K562 (cell line): ENCODE results near the gene IREB2. TPM values are rescaled to one million over a fixed set of nuclear protein-coding genes. Genes with fewer than 3 reads are reported as not detected.
A peak's percentile ranks its signal among the peaks of the same experiment; 100 is the strongest.

ENCODE experiments used
- ATAC-seq: fragments of 200-7000 bp; cut with Tn5 transposase; 3 replicates; pipeline ENCODE4 v1.9.1; 2020; ENCODE audit warnings: moderate library complexity
- BruUV-seq: library from RNA; stranded (reverse); fragments of 400-500 nt; replicated peaks from 2 replicates; lab custom pipeline; 2021; lab: Mats Ljungman, UMichigan
- CTCF ChIA-PET: fragments of 300-600 bp; formaldehyde crosslinking; extraction: SDS; loops from one replicate; lab custom pipeline; 2021; ENCODE audit warnings: low intra/inter-chr PET ratio; lab: Yijun Ruan, JAX
- POLR2A ChIA-PET: fragments of 300-600, 350-650 bp; sonication (Branson Sonifier 250); formaldehyde crosslinking; extraction: SDS; loops from one replicate; lab custom pipeline; 2021; ENCODE audit warnings: antibody characterized with exemption, inconsistent platforms; lab: Yijun Ruan, JAX
- DNase-seq, 4 experiments: peaks; one replicate each; pipeline versions ENCODE4 v3.0.0 to v3.0.0-alpha.2; 2011 to 2018; ENCODE audit warnings: low spot score in 3 of 4, mixed read lengths in 3 of 4; ENCODE audit errors: extremely low read depth in 1 of 4
- FAIRE-seq: peaks from 2 replicates; lab custom pipeline; 2011; peaks lifted over from hg19 to GRCh38; lab: Jason Lieb, UNC
- H2AFZ ChIP-seq: 2 replicates; pipeline ENCODE4 v1.6.0; 2011; ENCODE audit warnings: low read depth, low read length, control low read depth, inconsistent platforms
- H3K27ac ChIP-seq: fragments of 200-600 bp; 3 replicates; pipeline ENCODE4 v1.8.0; 2011; ENCODE audit warnings: low read depth, mild to moderate bottlenecking, control low read depth, inconsistent platforms, low read length, moderate library complexity, mixed read lengths; ENCODE audit errors: extremely low read depth
- H3K27me3 ChIP-seq, 2 experiments: fragments of 300-600 bp in 1 of 2; 2 replicates in 1 of 2; 3 replicates in 1 of 2; pipeline versions ENCODE4 v1.6.0 to v1.8.0; 2011; ENCODE audit warnings: inconsistent platforms in 2 of 2, low read length in 2 of 2, mild to moderate bottlenecking in 1 of 2, mixed read lengths in 1 of 2, moderate library complexity in 1 of 2; ENCODE audit not compliant: control insufficient read depth in 2 of 2, insufficient read depth in 2 of 2
- H3K36me3 ChIP-seq: fragments of 300-600 bp; 3 replicates; pipeline ENCODE4 v1.8.0; 2011; ENCODE audit warnings: mild to moderate bottlenecking, low read length, inconsistent platforms; ENCODE audit not compliant: control insufficient read depth, insufficient read depth
- H3K4me1 ChIP-seq, 2 experiments: fragments of 200-600 bp in 1 of 2; replicated peaks in 1 of 2; 2 replicates in 1 of 2; 3 replicates in 1 of 2; pipeline versions ENCODE4 v1.5.1 to v1.8.0; 2011; ENCODE audit warnings: inconsistent platforms in 2 of 2, low read length in 2 of 2, mild to moderate bottlenecking in 1 of 2, mixed read lengths in 1 of 2, moderate library complexity in 1 of 2; ENCODE audit not compliant: control insufficient read depth in 2 of 2, insufficient read depth in 2 of 2
- H3K4me2 ChIP-seq: 2 replicates; pipeline ENCODE4 v1.6.1; 2011; ENCODE audit warnings: low read length, control low read depth, inconsistent platforms, mixed read lengths; ENCODE audit not compliant: insufficient read depth
- H3K4me3 ChIP-seq: fragments of 200-600 bp; sonication (generic), shearing (Covaris generic); 2 replicates; pipeline ENCODE4 v1.5.1; 2016; ENCODE audit warnings: control low read depth, inconsistent platforms
- H3K79me2 ChIP-seq: fragments of 200-600 bp; 3 replicates; pipeline ENCODE4 v1.8.0; 2011; ENCODE audit warnings: low read length, inconsistent platforms; ENCODE audit not compliant: control insufficient read depth, insufficient read depth
- H3K9ac ChIP-seq, 2 experiments: 2 replicates each; pipeline versions ENCODE4 v1.6.0 to v1.6.1; 2011; ENCODE audit warnings: low read depth in 2 of 2, low read length in 2 of 2, control low read depth in 1 of 2, inconsistent platforms in 1 of 2, mild to moderate bottlenecking in 1 of 2, mixed read lengths in 1 of 2; ENCODE audit not compliant: insufficient read depth in 1 of 2
- H3K9me1 ChIP-seq: one replicate; pipeline ENCODE4 v1.6.0; 2011; ENCODE audit warnings: inconsistent platforms, mild to moderate bottlenecking, low read length, moderate library complexity; ENCODE audit not compliant: control insufficient read depth, insufficient read depth
- H3K9me3 ChIP-seq: replicated peaks from 2 replicates; pipeline ENCODE4 v1.5.1; 2011; ENCODE audit warnings: low read depth, low read length, inconsistent platforms; ENCODE audit not compliant: control insufficient read depth, insufficient read depth
- H4K20me1 ChIP-seq: replicated peaks from 2 replicates; pipeline ENCODE4 v1.6.1; 2011; ENCODE audit warnings: low read length, inconsistent platforms, mixed read lengths; ENCODE audit not compliant: control insufficient read depth, insufficient read depth
- ARNT ChIP-seq, 2 experiments: fragments of 450-650 bp; IDR thresholded peaks; 2 replicates each; pipeline ENCODE4 v1.6.1; 2016; ENCODE audit warnings: mild to moderate bottlenecking in 1 of 2
- BRF2 ChIP-seq: IDR thresholded peaks from 3 replicates; pipeline ENCODE4 v1.6.1; 2011; ENCODE audit warnings: borderline replicate concordance, mild to moderate bottlenecking; ENCODE audit not compliant: insufficient read length, insufficient read depth
- CBFA2T3 ChIP-seq: fragments of 450-650 bp; IDR thresholded peaks from 2 replicates; pipeline ENCODE4 v1.6.1; 2017
- ESRRA ChIP-seq: fragments of 450-650 bp; IDR thresholded peaks from 2 replicates; pipeline ENCODE4 v1.6.1; 2014; ENCODE audit warnings: low read depth, mild to moderate bottlenecking, moderate library complexity, borderline replicate concordance
- FOXA3 ChIP-seq, 2 experiments: fragments of 450-650 bp in 1 of 2; sonication (generic) in 1 of 2; formaldehyde crosslinking; IDR thresholded peaks in 1 of 2; conservative IDR thresholded peaks in 1 of 2; 2 replicates each; pipeline versions ENCODE4 v1.4.0 to v1.8.0; 2020 to 2022; ENCODE audit warnings: mild to moderate bottlenecking in 2 of 2, missing genetic modification reagents in 1 of 2
- KDM1A ChIP-seq, 2 experiments: fragments of 450-650 bp; IDR thresholded peaks; 2 replicates each; pipeline ENCODE4 v1.6.1; 2016; ENCODE audit warnings: mild to moderate bottlenecking in 2 of 2
- KLF13 ChIP-seq: fragments of 450-650 bp; IDR thresholded peaks from 2 replicates; pipeline ENCODE4 v1.6.1; 2016; ENCODE audit warnings: missing genetic modification characterization, low read depth, mild to moderate bottlenecking, missing compliant biosample characterization, moderate library complexity, borderline replicate concordance
- NFIC ChIP-seq: fragments of 450-650 bp; IDR thresholded peaks from 2 replicates; pipeline ENCODE4 v1.6.1; 2017; ENCODE audit warnings: mild to moderate bottlenecking, inconsistent platforms
- NR2F6 ChIP-seq: fragments of 450-650 bp; formaldehyde crosslinking; IDR thresholded peaks from 2 replicates; pipeline ENCODE4 v1.4.0; 2020; ENCODE audit warnings: mild to moderate bottlenecking
- RCOR1 ChIP-seq, 2 experiments: IDR thresholded peaks; 2 replicates each; pipeline ENCODE4 v1.6.1; 2012; ENCODE audit warnings: low read depth in 2 of 2, low read length in 2 of 2, borderline replicate concordance in 1 of 2, improper control_type of control experiment in 1 of 2
- ZNF668 ChIP-seq: fragments of 250-450 bp; sonication (Bioruptor Pico); IDR thresholded peaks from 2 replicates; pipeline ENCODE4 v1.8.0; 2022; ENCODE audit warnings: mild to moderate bottlenecking, inconsistent platforms
- WGBS: fragments of 100-300 bp; shearing (Covaris generic); methylation state at CpG from one replicate; pipeline ENCODE4 v1.1.6; 2016; ENCODE audit warnings: low coverage, mixed read lengths; ENCODE audit not compliant: insufficient coverage; ENCODE audit errors: missing lambda C conversion rate; 5-methylcytosine and 5-hydroxymethylcytosine counted together
- in situ Hi-C: fragments of 300-500 bp; cut with MboI; formaldehyde crosslinking; loops from 4 replicates; pipeline ENCODE4 v1.15.0; 2018; ENCODE audit warnings: inconsistent platforms, mixed read lengths
- intact Hi-C: fragments of 100-400 bp; cut with micrococcal nuclease; formaldehyde crosslinking; loops from 2 replicates; pipeline ENCODE4 v1.14.2; 2022
- polyA plus RNA-seq, 8 experiments: library from polyadenylated mRNA; depleted of rRNA in 4 of 8; stranded (reverse) in 5 of 8; unstranded in 3 of 8; fragments of >200 nt; fragmentation: Nextera tagmentation in 2 of 8; fragmentation: Illumina TruSeq in 1 of 8; extraction: Ambion mirVana in 2 of 8; extraction: Trizol in 1 of 8; gene quantifications; 2 replicates each; pipeline versions ENCODE4 v1.2.1 to v1.2.3, GENCODE V29; 2011 to 2014; ENCODE audit warnings: inconsistent platforms in 1 of 8, missing spikeins in 1 of 8
- total RNA-seq, 7 experiments: library from RNA; depleted of rRNA in 6 of 7; stranded (reverse); fragments of >200 nt in 6 of 7; fragmentation: Illumina TruSeq in 2 of 7; extraction: Trizol in 2 of 7; gene quantifications; 2 replicates each; pipeline versions ENCODE4 v1.2.1 to v1.2.3, GENCODE V29; 2011 to 2021; ENCODE audit warnings: low replicate concordance in 1 of 7

Gene IREB2
- total and polyA plus RNA-seq, 9 of the 15 experiments (the other 6 are each of a cell fraction or from before 2014, with no cell fraction given), result 16.8 to 61.7 (median 34.0) TPM

- in situ Hi-C loops (no loop called here), intact Hi-C loops (no loop called here)
- Histone ChIP-seq H3K9me3 (no peaks in the 10 kb centered on the region), H3K79me2 (peaks cover 100% of the 10 kb centered on the region), H3K36me3 (peaks cover 49% of the 10 kb centered on the region; the same call in 2 of the 3 replicates), H3K9me1 (no peaks in the 10 kb centered on the region), H2AFZ (no peak overlapping the region), H3K4me3 (no peak overlapping the region), H3K27ac (no peak overlapping the region), H4K20me1 (peaks cover 16% of the 10 kb centered on the region), H3K4me1 (peaks cover 12 to 32% of the 10 kb centered on the region in 2 experiments), H3K27me3 (no peaks in the 10 kb centered on the region), H3K4me2 (no peak overlapping the region), H3K9ac (no peak overlapping the region)
- 26% methylated on average over 1 of the region's 1 CpG for WGBS
- FAIRE-seq (no peak), ATAC-seq (no peak), DNase-seq (peak in 1 of 4 experiments; percentile 15)
- ChIA-PET POLR2A (interaction anchor here (1.3 to 1.8 kb wide), 3 partner anchors 11 to 20 kb away, joined by 3 to 6 read pairs (median 3); partner anchors contain the start of gene IREB2), CTCF (no interaction called here)
- BruUV-seq, result no TSS peak
- 0 out of 4 replicates have a peak, but pooled peaks of 1 of the 2 experiments have one; percentile 51 for TF ChIP-seq RCOR1 (IDR thresholded peaks at IDR 0.05; ENCODE audit: borderline replicate concordance in 1 of 2, low read depth in 2 of 2, low read length in 2 of 2)
- no peak for TF ChIP-seq KLF13
- TF ChIP-seq BRF2, result no peak
- 0 out of 4 replicates have a peak, but pooled peaks of 1 of the 2 experiments have one; percentile 32 for TF ChIP-seq FOXA3 (CRISPR knock-in tag; conservative IDR thresholded peaks at IDR 0.05 in 1 of 2, IDR thresholded peaks at IDR 0.05 in 1 of 2)
- no peak for TF ChIP-seq ARNT (IDR thresholded peaks at IDR 0.05)
- TF ChIP-seq KDM1A (IDR thresholded peaks at IDR 0.05), result peak; percentile 59 to 67; a peak in 3 of 4 replicates
- TF ChIP-seq CBFA2T3, result no peak
- no peak for TF ChIP-seq ZNF668 (CRISPR knock-in tag)
- TF ChIP-seq ESRRA, result no peak
- TF ChIP-seq NFIC, result peak; percentile 48; the same call in 1 of the 2 replicates
- TF ChIP-seq NR2F6 (CRISPR knock-in tag), result no peak
Measured at GRCh38 chr15:78457101-78457500, 19.1 kb downstream of the IREB2 start.
